Heart left ventricle (tissue), 16 donors: ENCODE data around the gene MAP2K5. TPM values are rescaled to one million over a fixed set of nuclear protein-coding genes. Genes with fewer than 3 reads are reported as not detected.

ENCODE experiments used
- ATAC-seq, 4 donors: fragments of 200-7000 bp; cut with Tn5 transposase; one replicate each; pipeline ENCODE4 v1.9.1; 2020 to 2022; ENCODE audit warnings: moderate library complexity in 4 of 4, mild to moderate bottlenecking in 3 of 4, moderate number of reproducible peaks in 1 of 4
- DNase-seq, 5 donors: peaks; one replicate each; pipeline ENCODE4 v3.0.0-alpha.2; 2020
- H3K27ac ChIP-seq, 12 donors: fragments of 200-600 bp; sonication (generic) in 4 of 12; one replicate each; pipeline versions ENCODE4 v1.5.0 to v1.8.0; 2016 to 2022; ENCODE audit warnings: mild to moderate bottlenecking in 2 of 12
- H3K27me3 ChIP-seq, 9 donors: fragments of 200-600 bp; sonication (generic) in 2 of 9; one replicate each; pipeline versions ENCODE4 v1.5.1 to v1.8.0; 2016 to 2022; ENCODE audit warnings: mild to moderate bottlenecking in 3 of 9
- H3K36me3 ChIP-seq, 9 donors: fragments of 200-600 bp; sonication (generic) in 2 of 9; one replicate each; pipeline versions ENCODE4 v1.5.0 to v1.8.0; 2018 to 2022; ENCODE audit warnings: mild to moderate bottlenecking in 2 of 9
- H3K4me1 ChIP-seq, 12 donors: fragments of 200-600 bp; sonication (generic) in 4 of 12; one replicate each; pipeline versions ENCODE4 v1.5.0 to v1.8.0; 2016 to 2022; ENCODE audit warnings: mild to moderate bottlenecking in 3 of 12
- H3K4me3 ChIP-seq, 12 donors: fragments of 200-600 bp; sonication (generic) in 4 of 12; one replicate each; pipeline versions ENCODE4 v1.5.0 to v1.8.0; 2017 to 2022; ENCODE audit warnings: mild to moderate bottlenecking in 9 of 12, moderate library complexity in 4 of 12
- H3K9me3 ChIP-seq, 12 donors: fragments of 200-600 bp; sonication (generic) in 4 of 12; one replicate each; pipeline versions ENCODE4 v1.5.0 to v1.8.0; 2016 to 2022; ENCODE audit warnings: mild to moderate bottlenecking in 1 of 12
- POLR2A ChIP-seq, 2 donors: fragments of 450-650 bp; IDR thresholded peaks; one replicate each; pipeline ENCODE4 v1.6.1; 2017; ENCODE audit warnings: antibody characterized with exemption in 2 of 2, mild to moderate bottlenecking in 2 of 2, moderate library complexity in 2 of 2
- WGBS, 4 donors: extraction: QIAGEN DNeasy Blood & Tissue Kit in 2 of 4; methylation state at CpG; one replicate each; pipeline versions ENCODE4 v1.1.5 to v1.1.7; 2013 to 2018; 5-methylcytosine and 5-hydroxymethylcytosine counted together
- intact Hi-C, 10 donors: fragments of 100-400 bp; cut with DNase I; formaldehyde crosslinking; loops; one replicate each; pipeline versions ENCODE4 v1.11.1 to v1.14.2; 2022
- polyA plus RNA-seq, 2 donors: library from polyadenylated mRNA; stranded (reverse); fragments of 200-250 nt; gene quantifications; one replicate each; pipeline ENCODE4 v1.2.3, GENCODE V29; 2013
- total RNA-seq, 9 donors: library from RNA; depleted of rRNA in 2 of 9; stranded (reverse); fragments of >200 nt in 2 of 9; fragmentation: NEBNext Ultra II Directional in 3 of 9; extraction: Animal tissue kit (Norgen Biotek cat#: 25700) in 3 of 9; gene quantifications; one replicate each; pipeline versions ENCODE4 v1.1.0 to v1.2.4, GENCODE V29; 2016 to 2023
- TF ChIP-seq, protein P1 (sequence below), 12 donors: fragments of 200-600 bp; sonication (generic) in 4 of 12; IDR thresholded peaks; one replicate each; pipeline versions ENCODE4 v1.5.0 to v1.8.0; 2018 to 2022; ENCODE audit warnings: antibody characterized with exemption in 12 of 12, mild to moderate bottlenecking in 5 of 12
- donor health status: ischemic (EF 13 %, LVEDD 7.1; RV severe dilation, severe dysfunction).
- donor health status: healthy with polysubstance abuse.
- donor health status: DM: no; HTN: yes; CAD: no.
- donor health status: DM: no; HTN: no; CAD: no.
- donor health status: ischemic (EF 25% LVEDD 6.9; RV normal size, moderate dysfunction).
- donor health status: ischemic (EF 25% LVEDD 5.7; RV mildly dilated, moderate dysfunction).
- donor health status: healthy.
- donor health status: DM: yes; HTN: yes; CAD: no.
- donor health status: ischemic (EF 35%, LVEDD 5.7; RV mildly dilated, moderate dysfunction).
- donor health status: nonischemic (EF 11% LVEDD 7.7; RV severe dilation, severe dysfunction).
- donor health status: DM: yes; HTN: yes; CAD: no.
- donor health status: PGD.
- donor health status: ischemic (EF 29% LVEDD 5.4; RV normal size, mild dysfunction).
- donor health status: nonischemic (EF 23%, LVEDD 6.1; RV moderate dilation, normal function).

Gene MAP2K5
- total and polyA plus RNA-seq, 11 donors: 8.1 to 32.0 (median 19.1) TPM

- H3K9me3 ChIP-seq: peaks cover 0 to 29% (median 19%) of the 10 kb centered on the region in 12 donors
These were observed 143.2 kb downstream of the MAP2K5 start for GRCh38 chr15:67685716-67686115.

GRCh38 chr15:67690936-67691335 lies 148.4 kb downstream of the MAP2K5 start:
- Histone ChIP-seq H3K9me3 (peaks cover 0 to 3% (median 0%) of the 10 kb centered on the region in 12 donors), H3K27ac (no peak overlapping the region), H3K27me3 (no peaks in the 10 kb centered on the region), H3K4me3 (no peak overlapping the region), H3K4me1 (no peaks in the 10 kb centered on the region), H3K36me3 (peaks cover 0 to 7% (median 0%) of the 10 kb centered on the region in 9 donors)
- 89 to 91% (median 91%) methylated on average over 3 of the region's 3 CpGs for WGBS, 4 donors
- DNase-seq: no peak
- no peak for ATAC-seq
- TF ChIP-seq POLR2A (IDR thresholded peaks at IDR 0.05): no peak
- TF ChIP-seq, protein P1, sequence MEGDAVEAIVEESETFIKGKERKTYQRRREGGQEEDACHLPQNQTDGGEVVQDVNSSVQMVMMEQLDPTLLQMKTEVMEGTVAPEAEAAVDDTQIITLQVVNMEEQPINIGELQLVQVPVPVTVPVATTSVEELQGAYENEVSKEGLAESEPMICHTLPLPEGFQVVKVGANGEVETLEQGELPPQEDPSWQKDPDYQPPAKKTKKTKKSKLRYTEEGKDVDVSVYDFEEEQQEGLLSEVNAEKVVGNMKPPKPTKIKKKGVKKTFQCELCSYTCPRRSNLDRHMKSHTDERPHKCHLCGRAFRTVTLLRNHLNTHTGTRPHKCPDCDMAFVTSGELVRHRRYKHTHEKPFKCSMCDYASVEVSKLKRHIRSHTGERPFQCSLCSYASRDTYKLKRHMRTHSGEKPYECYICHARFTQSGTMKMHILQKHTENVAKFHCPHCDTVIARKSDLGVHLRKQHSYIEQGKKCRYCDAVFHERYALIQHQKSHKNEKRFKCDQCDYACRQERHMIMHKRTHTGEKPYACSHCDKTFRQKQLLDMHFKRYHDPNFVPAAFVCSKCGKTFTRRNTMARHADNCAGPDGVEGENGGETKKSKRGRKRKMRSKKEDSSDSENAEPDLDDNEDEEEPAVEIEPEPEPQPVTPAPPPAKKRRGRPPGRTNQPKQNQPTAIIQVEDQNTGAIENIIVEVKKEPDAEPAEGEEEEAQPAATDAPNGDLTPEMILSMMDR (IDR thresholded peaks at IDR 0.05): no peak
- intact Hi-C loops: no loop called here

More at GRCh38 chr15:67685716-67686115, 143.2 kb downstream of the MAP2K5 start:
- no peak overlapping the region for H3K27ac ChIP-seq
- peaks cover 0 to 9% (median under 1%) of the 10 kb centered on the region in 9 donors for H3K36me3 ChIP-seq
- no peak for ATAC-seq
- no peak for DNase-seq
- no peaks in the 10 kb centered on the region for H3K4me1 ChIP-seq
- no peak overlapping the region for H3K4me3 ChIP-seq
- no peaks in the 10 kb centered on the region for H3K27me3 ChIP-seq
- intact Hi-C loops: no loop called here
- WGBS, 4 donors: 95 to 98% (median 96%) methylated on average over 2 of the region's 2 CpGs
- TF ChIP-seq, protein P1 (IDR thresholded peaks at IDR 0.05): no peak
- TF ChIP-seq POLR2A (IDR thresholded peaks at IDR 0.05): no peak

- Histone ChIP-seq H3K4me1 (no peaks in the 10 kb centered on the region), H3K27ac (no peak overlapping the region), H3K27me3 (no peaks in the 10 kb centered on the region), H3K4me3 (no peak overlapping the region), H3K9me3 (no peaks in the 10 kb centered on the region), H3K36me3 (peaks cover 0 to 7% (median 0%) of the 10 kb centered on the region in 9 donors)
- 80 to 86% (median 83%) methylated on average over 4 of the region's 4 CpGs for WGBS, 4 donors
- no peak for TF ChIP-seq POLR2A (IDR thresholded peaks at IDR 0.05)
- TF ChIP-seq, protein P1 (IDR thresholded peaks at IDR 0.05): no peak
- DNase-seq: no peak
- intact Hi-C loops: no loop called here
- no peak for ATAC-seq
These were observed 148.9 kb downstream of the MAP2K5 start for GRCh38 chr15:67691450-67691849.

GRCh38 chr15:67692573-67692972 lies 150.1 kb downstream of the MAP2K5 start:
- Histone ChIP-seq H3K9me3 (no peaks in the 10 kb centered on the region), H3K27ac (no peak overlapping the region), H3K4me1 (no peaks in the 10 kb centered on the region), H3K4me3 (no peak overlapping the region), H3K27me3 (no peaks in the 10 kb centered on the region), H3K36me3 (peaks cover 0 to 7% (median 0%) of the 10 kb centered on the region in 9 donors)
- ATAC-seq: no peak
- TF ChIP-seq POLR2A (IDR thresholded peaks at IDR 0.05): no peak
- TF ChIP-seq, protein P1 (IDR thresholded peaks at IDR 0.05): no peak
- DNase-seq: no peak
- intact Hi-C loops: no loop called here
- 93 to 95% (median 94%) methylated on average over 3 of the region's 3 CpGs for WGBS, 4 donors
